OCI-LY7 (cell line): ENCODE data around the gene SPINK8. TPM values are rescaled to one million over a fixed set of nuclear protein-coding genes. Genes with fewer than 3 reads are reported as not detected.

ENCODE experiments used
- BruUV-seq: library from RNA; stranded (reverse); fragments of 400-500 nt; replicated peaks from 2 replicates; lab custom pipeline; 2021; lab: Mats Ljungman, UMichigan
- CTCF ChIA-PET: fragments of 300-600 bp; sonication (Branson Sonifier 250); formaldehyde crosslinking; loops from one replicate; lab custom pipeline; 2022; ENCODE audit warnings: antibody characterized with exemption; ENCODE audit not compliant: unreplicated experiment; lab: Charles Lee
- POLR2A ChIA-PET: fragments of 300-600 bp; sonication (Branson Sonifier 250); formaldehyde crosslinking; loops from one replicate; lab custom pipeline; 2022; ENCODE audit warnings: antibody characterized with exemption; lab: Charles Lee
- DNase-seq: peaks from one replicate; pipeline ENCODE4 v3.0.0-alpha.2; 2015; ENCODE audit warnings: low spot score
- H2AFZ ChIP-seq: fragments of 200-600 bp; sonication (generic), shearing (Covaris generic); 2 replicates; pipeline ENCODE4 v1.6.1; 2014; ENCODE audit warnings: mild to moderate bottlenecking, antibody characterized with exemption, low read length, moderate library complexity
- H3K27ac ChIP-seq: fragments of 200-600 bp; sonication (generic); 2 replicates; pipeline ENCODE4 v1.5.1; 2014; ENCODE audit warnings: mixed run types, low read depth, mild to moderate bottlenecking, moderate library complexity, low read length, inconsistent platforms; ENCODE audit not compliant: poor library complexity, severe bottlenecking
- H3K36me3 ChIP-seq: fragments of 200-600 bp; sonication (generic); 2 replicates; pipeline ENCODE4 v1.6.1; 2014; ENCODE audit warnings: mild to moderate bottlenecking, antibody characterized with exemption, low read length, moderate library complexity, mixed read lengths; ENCODE audit not compliant: insufficient read depth
- H3K4me1 ChIP-seq: fragments of 200-600 bp; sonication (generic); 2 replicates; pipeline ENCODE4 v1.5.1; 2014; ENCODE audit warnings: mild to moderate bottlenecking, low read length; ENCODE audit not compliant: insufficient read depth, poor library complexity, severe bottlenecking
- H3K4me2 ChIP-seq: fragments of 200-600 bp; sonication (generic); 2 replicates; pipeline ENCODE4 v1.6.1; 2014; ENCODE audit warnings: mild to moderate bottlenecking, low read length
- H3K4me3 ChIP-seq: fragments of 200-600 bp; sonication (generic); 2 replicates; pipeline ENCODE4 v1.5.1; 2014; ENCODE audit warnings: mild to moderate bottlenecking, low read depth, low read length; ENCODE audit not compliant: poor library complexity, severe bottlenecking
- H3K79me2 ChIP-seq: fragments of 200-600 bp; sonication (generic); 2 replicates; pipeline ENCODE4 v1.6.1; 2016; ENCODE audit warnings: low read depth, mild to moderate bottlenecking, low read length, moderate library complexity, mixed read lengths; ENCODE audit not compliant: insufficient read depth
- H3K9me2 ChIP-seq: fragments of 200-600 bp; sonication (generic); 2 replicates; pipeline ENCODE4 v1.6.1; 2016; ENCODE audit warnings: mild to moderate bottlenecking, low read length, mixed read lengths; ENCODE audit not compliant: insufficient read depth
- H3K9me3 ChIP-seq: fragments of 200-600 bp; sonication (generic); 2 replicates; pipeline ENCODE4 v1.6.1; 2014; ENCODE audit warnings: mild to moderate bottlenecking, mixed run types, low read length, mixed read lengths
- H4K20me1 ChIP-seq: fragments of 200-600 bp; sonication (generic); 2 replicates; pipeline ENCODE4 v1.6.1; 2014; ENCODE audit warnings: mild to moderate bottlenecking, antibody characterized with exemption, low read length, moderate library complexity, mixed read lengths; ENCODE audit not compliant: insufficient read depth
- CTCF ChIP-seq: fragments of 200-600 bp; sonication (generic); conservative IDR thresholded peaks from 2 replicates; pipeline ENCODE4 v1.5.1; 2014; ENCODE audit warnings: mild to moderate bottlenecking, antibody characterized with exemption, low read length, moderate library complexity, mixed read lengths
- EZH2phosphoT487 ChIP-seq: fragments of 200-600 bp; sonication (generic); IDR thresholded peaks from 2 replicates; pipeline ENCODE4 v1.6.1; 2018; ENCODE audit warnings: low read depth, borderline replicate concordance, mild to moderate bottlenecking, mixed run types, antibody characterized with exemption, low read length, moderate library complexity, mixed read lengths
- intact Hi-C: fragments of 100-400 bp; cut with micrococcal nuclease; formaldehyde crosslinking; loops from one replicate; pipeline ENCODE4 v1.10.0; 2022; ENCODE audit not compliant: unreplicated experiment
- total RNA-seq, 2 experiments: library from RNA; depleted of rRNA in 1 of 2; stranded (reverse); fragments of >200 nt in 1 of 2; shearing (Covaris generic) in 1 of 2; gene quantifications; 2 replicates each; pipeline ENCODE4 v1.2.3, GENCODE V29; 2014 to 2022

The SPINK8 gene
- total RNA-seq, 2 experiments from 2014 or later, result not detected

- Histone ChIP-seq H3K79me2 (peaks cover 34% of the 10 kb centered on the region; the same call in 1 of the 2 replicates), H2AFZ (peak within 1 kb of the TSS; percentile 83), H3K4me1 (peaks cover 47% of the 10 kb centered on the region), H3K36me3 (peaks cover 25% of the 10 kb centered on the region), H3K4me2 (peak within 1 kb of the TSS; percentile 99), H3K9me2 (no peaks in the 10 kb centered on the region), H4K20me1 (no peaks in the 10 kb centered on the region), H3K27ac (peak within 1 kb of the TSS; percentile 86), H3K9me3 (no peaks in the 10 kb centered on the region), H3K4me3 (peak within 1 kb of the TSS; percentile 82)
- DNase-seq, result peak; percentile 95
- TF ChIP-seq CTCF (no peak), EZH2phosphoT487 (no peak)
- no TSS peak for BruUV-seq
- ChIA-PET POLR2A (interaction anchor here (0.6 to 1.1 kb wide), 4 partner anchors 17 to 1010 kb away, joined by 3 to 5 read pairs (median 4); partner anchors contain the start of genes CCDC51 and TMA7), CTCF (no interaction called here)
- intact Hi-C loops, result loop anchor here (2.0 to 10.0 kb wide), 5 partner anchors 60 to 519 kb away; partner anchors contain the start of genes CDC25A, PFKFB4, PLXNB1 and SMARCC1
Measured at GRCh38 chr3:48301020-48301799, 32.3 kb downstream of the SPINK8 start, which contains the start of gene NME6. NME6 (minus strand) TSS chr3:48301367.

- Histone ChIP-seq H2AFZ (peak overlapping the region; percentile 83; the same call in 1 of the 2 replicates), H3K4me1 (peaks cover 36% of the 10 kb centered on the region), H3K27ac (peak overlapping the region; percentile 86), H3K4me2 (peak overlapping the region; percentile 99), H3K79me2 (peaks cover 34% of the 10 kb centered on the region; the same call in 1 of the 2 replicates), H3K36me3 (peaks cover 34% of the 10 kb centered on the region), H4K20me1 (no peaks in the 10 kb centered on the region), H3K9me3 (no peaks in the 10 kb centered on the region), H3K9me2 (no peaks in the 10 kb centered on the region), H3K4me3 (peak overlapping the region; percentile 82)
- peak; percentile 84 for DNase-seq
- intact Hi-C loops, result loop anchor here (2.0 to 10.0 kb wide), 5 partner anchors 59 to 518 kb away; partner anchors contain the start of genes CDC25A, PFKFB4, PLXNB1 and SMARCC1
- TF ChIP-seq EZH2phosphoT487 (no peak), CTCF (0 out of 2 replicates have a peak, but pooled peaks have one; percentile 8)
- CTCF ChIA-PET, result interaction anchor here (0.5 kb wide), 1 partner anchor 110 kb away, joined by 16 read pairs; no protein-coding TSS in a partner anchor
- BruUV-seq, result no TSS peak
- POLR2A ChIA-PET, result interaction anchor here (0.9 to 1.1 kb wide), 3 partner anchors 16 to 140 kb away, joined by 3 to 4 read pairs (median 3); partner anchors contain the start of genes CCDC51 and TMA7
Measured at GRCh38 chr3:48299746-48300712, 33.4 kb downstream of the SPINK8 start.
